ENCODE data around the gene LRP5. TPM values are rescaled to one million over a fixed set of nuclear protein-coding genes. Genes with fewer than 3 reads are reported as not detected.

The LRP5 gene
- total and polyA plus RNA-seq, 9 of the 15 experiments (the other 6 are each of a cell fraction or from before 2014, with no cell fraction given), result 0.48 to 44.2 (median 13.5) TPM

GRCh38 chr11:68495220-68495729, 182.9 kb downstream of the LRP5 start:
- no peak for FAIRE-seq
- WGBS (ENCODE audit: insufficient coverage, low coverage, missing lambda C conversion rate), result 65% methylated on average over 3 of the region's 3 CpGs
- in situ Hi-C loops (cut with MboI) (no loop called here), intact Hi-C loops (cut with micrococcal nuclease) (no loop called here)
- no peaks in the 10 kb centered on the region for H3K27me3 ChIP-seq (ENCODE audit: control insufficient read depth in 2 of 2, insufficient read depth in 2 of 2, low read length in 2 of 2)
- no peak overlapping the region for H3K9ac ChIP-seq (ENCODE audit: insufficient read depth in 1 of 2, low read depth in 2 of 2, low read length in 2 of 2)
- 0 out of 2 replicates have a peak, but pooled peaks have one; percentile 48 for TF ChIP-seq ZBTB40 (IDR thresholded peaks at IDR 0.05)
- no peak for TF ChIP-seq ZBTB40 (CRISPR knock-in tag; IDR thresholded peaks at IDR 0.05)
- TF ChIP-seq ADNP (tag; IDR thresholded peaks at IDR 0.05), result no peak
- no peaks in the 10 kb centered on the region for H3K36me3 ChIP-seq (ENCODE audit: control insufficient read depth, insufficient read depth, low read length)
- peaks cover 93% of the 10 kb centered on the region for H3K79me2 ChIP-seq (ENCODE audit: control insufficient read depth, insufficient read depth, low read length)
- H3K4me2 ChIP-seq (ENCODE audit: insufficient read depth, low read length), result no peak overlapping the region
- no peak overlapping the region for H2AFZ ChIP-seq (ENCODE audit: low read depth, low read length)
- CTCF ChIA-PET (ENCODE audit: low intra/inter-chr PET ratio), result no interaction called here
- peaks cover 18 to 19% of the 10 kb centered on the region in 2 experiments; a peak in 4 of 5 replicates for H3K4me1 ChIP-seq (replicated peaks in 1 of 2; ENCODE audit: control insufficient read depth in 2 of 2, insufficient read depth in 2 of 2, low read length in 2 of 2)
- no peaks in the 10 kb centered on the region for H3K9me1 ChIP-seq (ENCODE audit: control insufficient read depth, insufficient read depth, low read length)
- BruUV-seq (replicated peaks), result no TSS peak
- no peaks in the 10 kb centered on the region for H3K9me3 ChIP-seq (replicated peaks; ENCODE audit: control insufficient read depth, insufficient read depth, low read depth, low read length)
- no peak for ATAC-seq
- no peak for DNase-seq (ENCODE audit: extremely low read depth in 1 of 4, low spot score in 3 of 4)
- H3K27ac ChIP-seq (ENCODE audit: extremely low read depth, low read depth, low read length), result no peak overlapping the region
- H3K4me3 ChIP-seq, result no peak overlapping the region
- POLR2A ChIA-PET, result interaction anchor here (0.9 to 1.0 kb wide), 2 partner anchors 22 to 42 kb away, joined by 3 to 4 read pairs; no protein-coding TSS in a partner anchor
- peaks cover 27% of the 10 kb centered on the region for H4K20me1 ChIP-seq (replicated peaks; ENCODE audit: control insufficient read depth, insufficient read depth, low read length)

All from K562 (cell line).